Measurements from ENCODE around the gene PDAP1. TPM values are rescaled to one million over a fixed set of nuclear protein-coding genes. Genes with fewer than 3 reads are reported as not detected.
"Not testable (repeated sequence)": the region's sequence is repeated elsewhere in the genome, so short reads cannot be mapped to it uniquely, and the experiment has no call there.

PDAP1 gene
- total RNA-seq, 3 donors from 2014 or later (not counting 1 experiment from before 2014, with no cell fraction given): 55.3 to 60.6 (median 59.3) TPM

DNA sequence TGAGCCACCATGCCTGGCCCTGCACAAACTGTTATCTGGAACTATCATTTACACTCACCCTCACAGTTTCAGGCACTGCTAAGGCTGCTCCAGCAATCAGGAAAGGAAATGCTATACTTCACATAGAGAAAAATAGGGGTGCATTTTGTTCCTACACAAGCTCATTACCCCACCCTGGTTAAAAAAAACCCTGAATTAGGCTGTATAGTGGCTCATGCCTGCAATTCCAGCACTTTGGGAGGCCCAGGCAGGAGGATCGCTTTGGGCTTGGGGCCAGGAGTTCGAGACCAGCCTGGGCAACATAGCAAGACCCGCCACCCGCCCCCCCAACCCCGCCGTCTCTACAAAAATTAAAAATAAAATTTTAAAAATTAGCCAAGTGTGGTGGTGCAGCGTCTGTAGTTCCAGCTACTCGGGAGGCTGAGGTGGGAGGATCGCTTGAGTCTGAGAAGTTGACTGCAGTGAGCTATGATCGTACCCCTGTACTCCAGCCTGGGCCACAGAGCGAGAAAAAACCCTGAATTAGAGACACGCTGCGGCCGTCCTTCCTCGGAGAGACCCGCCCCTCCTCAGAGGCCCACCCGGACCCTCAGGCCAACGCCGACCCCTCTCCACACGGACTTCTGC lies 29.7 kb upstream of the PDAP1 start:
- peak in 1 of 2 donors; percentile 38 for DNase-seq

DNA sequence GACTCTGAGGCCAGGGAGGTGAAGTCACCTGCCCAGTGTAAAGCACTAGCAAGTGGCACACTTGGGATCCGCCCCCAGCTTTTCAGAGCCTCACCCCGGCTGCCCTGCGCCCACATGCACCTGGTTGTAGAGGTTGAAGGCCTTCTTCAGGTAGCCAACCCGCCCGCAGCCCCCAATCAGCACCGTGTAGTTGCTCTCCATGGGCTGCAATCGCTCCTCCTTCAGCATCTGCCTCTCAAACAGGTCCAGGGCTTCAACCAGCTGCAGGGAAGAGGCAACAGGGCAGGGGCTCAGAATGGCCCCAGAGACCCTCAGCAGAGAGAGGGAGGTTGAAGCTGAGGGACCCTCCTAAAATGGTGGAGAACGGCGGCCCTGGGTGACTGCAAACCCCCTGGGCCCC lies 24.8 kb upstream of the PDAP1 start:
- no peak overlapping the region for H3K4me3 Mint-ChIP-seq
- no peak overlapping the region for H3K27ac Mint-ChIP-seq
- Histone ChIP-seq H3K4me3 (ENCODE audit: low read length) (no peak overlapping the region), H3K27ac (ENCODE audit: low read length) (no peak overlapping the region), H3K27me3 (ENCODE audit: control insufficient read depth, insufficient read depth, low read length) (no peaks in the 10 kb centered on the region), H3K36me3 (ENCODE audit: control insufficient read depth, insufficient read depth, low read length) (peaks cover 26% of the 10 kb centered on the region), H3K4me1 (ENCODE audit: control insufficient read depth, insufficient read depth, low read length) (peaks cover 9% of the 10 kb centered on the region), H3K9me3 (ENCODE audit: control insufficient read depth, insufficient read depth, low read length) (no peaks in the 10 kb centered on the region)
- no peaks in the 10 kb centered on the region for H3K4me1 Mint-ChIP-seq
- DNase-seq (no peak), ATAC-seq (no peak)
- 94% methylated on average over 9 of the region's 9 CpGs for WGBS (ENCODE audit: insufficient coverage)
- no peaks in the 10 kb centered on the region for H3K36me3 Mint-ChIP-seq
- TF ChIP-seq, protein P1, sequence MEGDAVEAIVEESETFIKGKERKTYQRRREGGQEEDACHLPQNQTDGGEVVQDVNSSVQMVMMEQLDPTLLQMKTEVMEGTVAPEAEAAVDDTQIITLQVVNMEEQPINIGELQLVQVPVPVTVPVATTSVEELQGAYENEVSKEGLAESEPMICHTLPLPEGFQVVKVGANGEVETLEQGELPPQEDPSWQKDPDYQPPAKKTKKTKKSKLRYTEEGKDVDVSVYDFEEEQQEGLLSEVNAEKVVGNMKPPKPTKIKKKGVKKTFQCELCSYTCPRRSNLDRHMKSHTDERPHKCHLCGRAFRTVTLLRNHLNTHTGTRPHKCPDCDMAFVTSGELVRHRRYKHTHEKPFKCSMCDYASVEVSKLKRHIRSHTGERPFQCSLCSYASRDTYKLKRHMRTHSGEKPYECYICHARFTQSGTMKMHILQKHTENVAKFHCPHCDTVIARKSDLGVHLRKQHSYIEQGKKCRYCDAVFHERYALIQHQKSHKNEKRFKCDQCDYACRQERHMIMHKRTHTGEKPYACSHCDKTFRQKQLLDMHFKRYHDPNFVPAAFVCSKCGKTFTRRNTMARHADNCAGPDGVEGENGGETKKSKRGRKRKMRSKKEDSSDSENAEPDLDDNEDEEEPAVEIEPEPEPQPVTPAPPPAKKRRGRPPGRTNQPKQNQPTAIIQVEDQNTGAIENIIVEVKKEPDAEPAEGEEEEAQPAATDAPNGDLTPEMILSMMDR (IDR thresholded peaks at IDR 0.05): no peak
- H3K27me3 Mint-ChIP-seq (ENCODE audit: low read depth in 2 of 2): no peaks in the 10 kb centered on the region
- no peaks in the 10 kb centered on the region for H3K9me3 Mint-ChIP-seq
- intact Hi-C loops (cut with micrococcal nuclease): no loop called here

More for the DNA sequence above, 29.7 kb upstream of the PDAP1 start:
- Histone ChIP-seq H3K36me3 (ENCODE audit: control insufficient read depth, insufficient read depth, low read length) (peaks cover 7% of the 10 kb centered on the region), H3K4me3 (ENCODE audit: low read length) (peak overlapping the region; percentile 61), H3K9me3 (ENCODE audit: control insufficient read depth, insufficient read depth, low read length) (no peaks in the 10 kb centered on the region), H3K27me3 (ENCODE audit: control insufficient read depth, insufficient read depth, low read length) (no peaks in the 10 kb centered on the region), H3K4me1 (ENCODE audit: control insufficient read depth, insufficient read depth, low read length) (peaks cover 24% of the 10 kb centered on the region), H3K27ac (ENCODE audit: low read length) (peak overlapping the region; percentile 68)
- TF ChIP-seq, protein P1 (IDR thresholded peaks at IDR 0.05): no peak
- 21% methylated on average over 19 of the region's 20 CpGs for WGBS (ENCODE audit: insufficient coverage)
- intact Hi-C loops (cut with micrococcal nuclease): no loop called here
- Mint-ChIP-seq H3K9me3 (no peaks in the 10 kb centered on the region), H3K27ac (peak overlapping the region; percentile 85 to 97), H3K36me3 (no peaks in the 10 kb centered on the region), H3K4me3 (peak overlapping the region; percentile 95), H3K4me1 (peaks cover 18 to 29% of the 10 kb centered on the region in 2 donors), H3K27me3 (ENCODE audit: low read depth in 2 of 2) (no peaks in the 10 kb centered on the region)
- ATAC-seq: peak; percentile 17 to 43 (median 18)

DNA sequence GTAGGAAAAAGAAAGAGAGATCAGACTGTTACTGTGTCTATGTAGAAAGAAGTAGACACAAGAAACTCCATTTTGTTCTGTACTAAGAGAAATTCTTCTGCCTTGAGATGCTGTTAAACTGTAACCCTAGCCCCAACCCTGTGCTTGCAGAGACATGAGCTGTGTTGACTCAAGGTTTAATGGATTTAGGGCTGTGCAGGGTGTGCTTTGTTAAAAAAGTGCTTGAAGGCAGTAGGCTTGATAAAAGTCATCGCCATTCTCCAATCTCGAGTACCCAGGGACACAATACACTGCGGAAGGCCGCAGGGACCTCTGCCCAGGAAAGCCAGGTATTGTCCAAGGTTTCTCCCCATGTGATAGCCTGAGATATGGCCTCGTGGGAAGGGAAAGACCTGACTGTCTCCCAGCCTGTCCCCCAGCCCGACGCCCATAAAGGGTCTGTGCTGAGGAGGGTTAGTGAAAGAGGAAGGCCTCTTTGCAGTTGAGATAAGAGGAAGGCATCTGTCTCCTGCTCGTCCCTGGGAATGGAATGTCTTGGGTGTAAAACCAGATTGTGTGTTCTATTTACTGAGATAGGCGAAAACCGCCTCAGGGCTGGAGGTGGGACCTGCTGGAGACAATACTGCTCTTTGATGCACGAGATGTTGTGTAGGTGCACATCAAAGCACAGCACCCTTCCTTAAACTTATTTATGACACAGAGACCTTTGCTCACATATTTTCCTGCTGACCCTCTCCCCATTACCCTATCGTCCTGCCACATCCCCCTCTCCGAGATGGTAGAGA lies 23.6 kb upstream of the PDAP1 start:
- H3K4me1 Mint-ChIP-seq; H3K4me1 ChIP-seq (ENCODE audit: control insufficient read depth, insufficient read depth, low read length); H3K9me3 ChIP-seq (ENCODE audit: control insufficient read depth, insufficient read depth, low read length); H3K27ac Mint-ChIP-seq; H3K27me3 Mint-ChIP-seq (ENCODE audit: low read depth in 2 of 2); intact Hi-C loops (cut with micrococcal nuclease); H3K4me3 Mint-ChIP-seq; H3K27me3 ChIP-seq (ENCODE audit: control insufficient read depth, insufficient read depth, low read length); H3K27ac ChIP-seq (ENCODE audit: low read length); H3K4me3 ChIP-seq (ENCODE audit: low read length); DNase-seq; H3K36me3 Mint-ChIP-seq; ATAC-seq; H3K9me3 Mint-ChIP-seq: not testable (repeated sequence)
- 95% methylated on average over 11 of the region's 13 CpGs for WGBS (ENCODE audit: insufficient coverage)
- H3K36me3 ChIP-seq (ENCODE audit: control insufficient read depth, insufficient read depth, low read length): peaks cover 26% of the 10 kb centered on the region

DNA sequence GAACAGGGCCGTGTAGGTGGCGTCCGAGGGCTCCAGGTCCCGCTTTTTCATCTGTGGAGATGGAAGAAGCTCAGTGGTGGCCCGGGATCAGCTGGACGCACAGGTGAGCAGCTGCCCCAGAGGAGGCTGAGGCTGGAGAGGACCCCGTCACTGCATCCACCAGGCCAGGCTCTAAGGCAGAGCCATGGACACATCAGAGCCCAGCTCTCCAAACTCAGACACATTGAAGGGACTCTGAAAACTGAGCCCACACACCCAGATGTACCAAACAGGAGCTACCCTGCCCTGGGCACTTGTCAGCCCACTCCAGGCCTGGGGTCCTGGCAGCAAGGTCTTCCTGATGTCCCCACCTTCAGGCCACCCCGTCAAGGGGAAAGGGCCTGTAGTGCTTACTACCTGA lies 21.4 kb upstream of the PDAP1 start:
- peaks cover 27% of the 10 kb centered on the region for H3K36me3 ChIP-seq (ENCODE audit: control insufficient read depth, insufficient read depth, low read length)
- no peak for DNase-seq
- no peak for ATAC-seq
- H3K9me3 ChIP-seq (ENCODE audit: control insufficient read depth, insufficient read depth, low read length): no peaks in the 10 kb centered on the region
- Mint-ChIP-seq H3K4me1 (no peaks in the 10 kb centered on the region), H3K9me3 (no peaks in the 10 kb centered on the region), H3K4me3 (no peak overlapping the region), H3K36me3 (no peaks in the 10 kb centered on the region), H3K27ac (no peak overlapping the region), H3K27me3 (ENCODE audit: low read depth in 2 of 2) (no peaks in the 10 kb centered on the region)
- intact Hi-C loops (cut with micrococcal nuclease): no loop called here
- H3K4me3 ChIP-seq (ENCODE audit: low read length): no peak overlapping the region
- H3K4me1 ChIP-seq (ENCODE audit: control insufficient read depth, insufficient read depth, low read length): no peaks in the 10 kb centered on the region
- TF ChIP-seq, protein P1 (IDR thresholded peaks at IDR 0.05): no peak
- H3K27me3 ChIP-seq (ENCODE audit: control insufficient read depth, insufficient read depth, low read length): no peaks in the 10 kb centered on the region
- 97% methylated on average over 8 of the region's 8 CpGs for WGBS (ENCODE audit: insufficient coverage)
- H3K27ac ChIP-seq (ENCODE audit: low read length): no peak overlapping the region
